ENCODE measurements around the gene NIFK.

GRCh38 chr2:121746071-121746578 lies 9.4 kb upstream of the NIFK start:
- no peak for TF ChIP-seq EZH2 (IDR thresholded peaks at IDR 0.05; ENCODE audit: insufficient read depth, poor library complexity, severe bottlenecking)
- no peak for TF ChIP-seq EZH2phosphoT487 (IDR thresholded peaks at IDR 0.05; ENCODE audit: insufficient read depth, low read depth)

Measured in GM23248 (cell line).